ENCODE data around the gene NFIA. TPM values are rescaled to one million over a fixed set of nuclear protein-coding genes. Genes with fewer than 3 reads are reported as not detected.

NFIA gene
- total and polyA plus RNA-seq, 2 donors (not counting 1 experiment from before 2014, with no cell fraction given) = 5.4 to 11.0 TPM

DNA sequence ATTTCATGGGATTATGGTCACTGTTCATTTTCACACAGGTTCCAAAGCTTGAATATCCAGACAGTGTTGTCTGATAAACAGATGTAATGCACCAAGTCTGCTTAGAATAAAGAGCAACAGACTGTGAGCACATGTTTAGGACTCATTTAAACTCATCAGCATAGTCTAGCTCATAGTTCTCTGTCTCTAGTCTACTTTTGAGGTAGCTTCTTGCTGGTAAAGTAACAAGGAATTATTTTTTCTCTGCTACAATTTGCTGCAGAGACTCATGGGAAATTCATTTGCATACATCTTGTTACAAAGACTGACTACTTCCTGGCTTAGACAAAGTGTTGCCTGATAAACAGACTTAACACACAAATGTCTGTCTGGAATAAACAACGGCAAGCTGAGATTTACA lies 187.2 kb downstream of the NFIA start:
- H3K79me2 ChIP-seq (ENCODE audit: control insufficient read depth, insufficient read depth, low read length) = no peaks in the 10 kb centered on the region
- no peak overlapping the region for H2AFZ ChIP-seq (ENCODE audit: low read length)
- H3K4me3 ChIP-seq (replicated peaks in 1 of 4; ENCODE audit: control extremely low read depth in 1 of 4, insufficient read depth in 1 of 4, low read depth in 3 of 4, low read length in 4 of 4) = no peak overlapping the region
- no peaks in the 10 kb centered on the region for H3K9me3 ChIP-seq (ENCODE audit: control insufficient read depth, insufficient read depth, low read depth, low read length)
- TF ChIP-seq CTCF (conservative IDR thresholded peaks at IDR 0.05 in 1 of 2, IDR thresholded peaks at IDR 0.05 in 1 of 2; ENCODE audit: low read depth in 1 of 2, low read length in 2 of 2) (no peak), EZH2 (IDR thresholded peaks at IDR 0.05; ENCODE audit: low read length, missing control alignments) (no peak)
- no peaks in the 10 kb centered on the region for H3K36me3 ChIP-seq (ENCODE audit: control insufficient read depth, insufficient read depth, low read length)
- H3K27ac ChIP-seq (ENCODE audit: insufficient read depth, low read length) = no peak overlapping the region
- no peak overlapping the region for H3K4me2 ChIP-seq (ENCODE audit: extremely low read depth, insufficient read depth, low read length)
- no peaks in the 10 kb centered on the region for H3K4me1 ChIP-seq (ENCODE audit: control insufficient read depth, extremely low read depth, insufficient read depth, low read length)
- no peak overlapping the region for H3K9ac ChIP-seq (ENCODE audit: insufficient read depth, low read length)
- DNase-seq (ENCODE audit: low read depth in 2 of 2) = no peak
- no peaks in the 10 kb centered on the region for H3K27me3 ChIP-seq (ENCODE audit: control insufficient read depth, insufficient read depth, low read length)
- H4K20me1 ChIP-seq (ENCODE audit: control insufficient read depth, extremely low read depth, insufficient read depth, low read length) = no peaks in the 10 kb centered on the region

- H3K4me1 ChIP-seq (ENCODE audit: control insufficient read depth, extremely low read depth, insufficient read depth, low read length) = no peaks in the 10 kb centered on the region
- DNase-seq (ENCODE audit: low read depth in 2 of 2) = no peak
- no peak overlapping the region for H2AFZ ChIP-seq (ENCODE audit: low read length)
- no peaks in the 10 kb centered on the region for H3K79me2 ChIP-seq (ENCODE audit: control insufficient read depth, insufficient read depth, low read length)
- no peak overlapping the region for H3K4me2 ChIP-seq (ENCODE audit: extremely low read depth, insufficient read depth, low read length)
- no peaks in the 10 kb centered on the region for H4K20me1 ChIP-seq (ENCODE audit: control insufficient read depth, extremely low read depth, insufficient read depth, low read length)
- no peak overlapping the region for H3K4me3 ChIP-seq (replicated peaks in 1 of 4; ENCODE audit: control extremely low read depth in 1 of 4, insufficient read depth in 1 of 4, low read depth in 3 of 4, low read length in 4 of 4)
- H3K9me3 ChIP-seq (ENCODE audit: control insufficient read depth, insufficient read depth, low read depth, low read length) = no peaks in the 10 kb centered on the region
- H3K36me3 ChIP-seq (ENCODE audit: control insufficient read depth, insufficient read depth, low read length) = no peaks in the 10 kb centered on the region
- no peaks in the 10 kb centered on the region for H3K27me3 ChIP-seq (ENCODE audit: control insufficient read depth, insufficient read depth, low read length)
- TF ChIP-seq EZH2 (IDR thresholded peaks at IDR 0.05; ENCODE audit: low read length, missing control alignments) (no peak), CTCF (conservative IDR thresholded peaks at IDR 0.05 in 1 of 2, IDR thresholded peaks at IDR 0.05 in 1 of 2; ENCODE audit: low read depth in 1 of 2, low read length in 2 of 2) (no peak)
- H3K9ac ChIP-seq (ENCODE audit: insufficient read depth, low read length) = no peak overlapping the region
- H3K27ac ChIP-seq (ENCODE audit: insufficient read depth, low read length) = no peak overlapping the region
Observed at GRCh38 chr1:61270107-61270506, 187.7 kb downstream of the NFIA start.

- Histone ChIP-seq H3K9me3 (ENCODE audit: control insufficient read depth, insufficient read depth, low read depth, low read length) (no peaks in the 10 kb centered on the region), H3K4me2 (ENCODE audit: extremely low read depth, insufficient read depth, low read length) (no peak overlapping the region), H3K79me2 (ENCODE audit: control insufficient read depth, insufficient read depth, low read length) (no peaks in the 10 kb centered on the region), H3K4me3 (replicated peaks in 1 of 4; ENCODE audit: control extremely low read depth in 1 of 4, insufficient read depth in 1 of 4, low read depth in 3 of 4, low read length in 4 of 4) (no peak overlapping the region), H3K36me3 (ENCODE audit: control insufficient read depth, insufficient read depth, low read length) (no peaks in the 10 kb centered on the region), H3K27me3 (ENCODE audit: control insufficient read depth, insufficient read depth, low read length) (no peaks in the 10 kb centered on the region), H4K20me1 (ENCODE audit: control insufficient read depth, extremely low read depth, insufficient read depth, low read length) (no peaks in the 10 kb centered on the region), H3K9ac (ENCODE audit: insufficient read depth, low read length) (no peak overlapping the region), H3K27ac (ENCODE audit: insufficient read depth, low read length) (no peak overlapping the region), H2AFZ (ENCODE audit: low read length) (no peak overlapping the region), H3K4me1 (ENCODE audit: control insufficient read depth, extremely low read depth, insufficient read depth, low read length) (no peaks in the 10 kb centered on the region)
- TF ChIP-seq CTCF (conservative IDR thresholded peaks at IDR 0.05 in 1 of 2, IDR thresholded peaks at IDR 0.05 in 1 of 2; ENCODE audit: low read depth in 1 of 2, low read length in 2 of 2) (no peak), EZH2 (IDR thresholded peaks at IDR 0.05; ENCODE audit: low read length, missing control alignments) (no peak)
- DNase-seq (ENCODE audit: low read depth in 2 of 2) = peak; percentile 37 to 59
Observed at GRCh38 chr1:61270761-61271411, 188.5 kb downstream of the NFIA start.

Data from fibroblast of lung (primary cell).